NCI-H2196 treated with DMSO at 0.1 percent for 48 hours (cell line): ENCODE measurements around the gene PDPR.
"Not testable (repeated sequence)": the region's sequence is repeated elsewhere in the genome, so short reads cannot be mapped to it uniquely, and the experiment has no call there.

Source experiments
- DNase-seq: peaks from one replicate; lab custom pipeline; 2025; ENCODE audit not compliant: unreplicated experiment; lab: John Stamatoyannopoulos, UW

Gene PDPR

DNA sequence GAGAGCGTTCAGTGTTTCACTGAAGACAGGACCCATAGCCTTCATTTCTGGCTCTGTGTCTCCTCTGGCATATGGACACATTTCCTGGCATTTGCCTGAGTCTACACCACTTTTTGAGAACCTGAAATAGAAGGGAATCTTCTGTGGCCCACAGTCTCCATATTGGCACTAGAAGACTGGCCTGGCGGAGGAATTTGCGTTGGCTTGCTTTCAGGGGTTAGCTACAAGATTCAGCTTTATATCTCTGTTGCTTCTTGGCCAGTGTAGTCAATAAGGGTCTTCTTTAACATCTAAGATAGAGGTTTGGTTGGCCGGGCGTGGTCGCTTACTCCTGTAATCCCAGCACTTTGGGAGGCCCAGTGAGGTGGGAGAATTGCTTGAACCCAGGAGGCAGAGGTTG, 46.7 kb downstream of the PDPR start:
- no peak for DNase-seq

GRCh38 chr16:70161350-70161749, 47.2 kb downstream of the PDPR start:
- no peak for DNase-seq

DNA sequence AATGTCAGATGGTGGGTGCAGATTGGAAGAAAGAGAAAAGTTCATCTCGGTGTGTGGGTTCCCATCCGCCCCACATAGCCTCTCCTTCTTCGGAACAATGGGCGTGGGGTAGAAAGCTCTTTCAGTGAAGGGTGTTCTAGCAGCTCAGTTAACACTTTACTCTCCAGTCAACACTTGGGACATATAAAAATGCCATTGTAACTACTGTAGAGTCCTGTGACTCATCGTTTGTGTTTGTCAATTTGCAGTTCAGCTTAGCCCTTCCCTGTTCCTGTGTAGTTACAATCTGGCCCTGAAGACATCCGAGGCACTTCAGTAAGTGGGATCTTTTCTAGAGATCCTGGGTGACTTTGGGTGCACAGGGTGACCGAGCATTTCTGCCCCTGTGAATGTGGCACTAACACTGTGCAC, 47.9 kb downstream of the PDPR start:
- DNase-seq, result no peak

DNA sequence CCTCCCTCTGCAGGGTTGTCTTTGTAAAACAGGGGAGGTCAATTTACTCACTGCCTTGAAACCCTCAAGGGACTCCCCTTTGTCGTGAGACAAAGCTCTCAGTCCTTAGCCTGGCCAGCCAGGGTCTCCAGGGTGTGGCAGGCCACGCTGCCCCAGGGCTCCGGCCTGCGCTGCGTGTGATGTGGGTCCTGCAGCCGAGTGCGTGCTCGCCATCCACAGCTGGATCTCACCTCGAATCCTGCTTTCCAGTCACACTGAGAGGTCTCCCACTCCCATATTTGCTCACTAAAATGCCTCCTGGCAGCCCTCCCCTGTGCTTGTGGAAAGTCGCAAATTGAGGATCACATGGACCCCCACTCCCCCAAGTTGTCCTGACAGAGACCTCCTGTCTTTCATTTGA, 49.5 kb downstream of the PDPR start:
- no peak for DNase-seq

DNA sequence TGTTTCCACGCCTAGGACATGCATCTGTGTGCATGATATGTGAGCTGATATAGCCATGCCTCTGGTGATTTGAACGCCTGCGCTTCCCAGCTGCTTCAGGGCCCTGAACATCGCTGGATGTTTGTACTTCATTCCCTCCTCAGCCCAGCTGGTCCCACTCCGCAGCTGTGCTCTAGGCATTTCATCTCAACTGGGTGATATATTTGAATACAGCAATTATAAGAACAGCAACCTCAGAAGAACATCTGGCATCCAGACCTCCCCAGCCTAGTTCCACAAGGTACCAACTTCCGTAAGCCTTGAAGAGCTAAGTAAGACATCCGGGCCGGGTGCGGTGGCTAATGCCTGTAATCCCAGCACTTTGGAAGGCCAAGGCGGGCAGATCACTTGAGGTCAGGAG, 52.6 kb downstream of the PDPR start:
- DNase-seq, result not testable (repeated sequence)

DNA sequence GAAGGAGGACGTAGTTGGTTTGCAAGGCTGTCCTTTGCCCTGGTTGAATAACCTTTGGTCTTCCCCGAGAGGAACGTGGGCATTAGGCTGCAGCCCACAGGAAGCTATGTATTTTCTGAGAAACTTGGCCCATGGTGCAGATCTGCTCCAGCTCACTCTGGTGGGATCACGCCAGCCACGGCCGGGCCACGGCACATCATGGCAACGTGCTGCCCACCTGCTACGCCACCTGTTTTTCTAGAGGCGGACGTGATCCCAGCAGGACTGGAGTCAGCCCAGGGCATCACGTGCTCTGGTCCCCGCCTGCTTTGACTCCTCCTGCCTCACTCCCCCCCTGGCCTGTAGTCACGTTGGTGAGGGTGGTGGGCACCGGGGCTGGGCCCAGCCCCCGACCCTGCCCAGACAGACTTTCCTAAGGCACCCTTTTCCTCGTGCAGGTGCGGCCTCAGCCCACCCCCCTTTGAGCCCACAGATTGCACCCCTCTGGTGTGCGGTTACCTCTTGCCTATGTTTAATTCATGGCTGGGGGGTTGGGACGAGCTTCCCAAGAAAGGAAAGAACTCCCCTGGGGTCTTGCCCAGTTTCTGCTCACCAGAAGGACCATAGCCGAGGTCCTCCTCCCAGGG, 59.2 kb downstream of the PDPR start, which contains the start of gene CLEC18C:
Gene CLEC18C (plus strand): TSS at position 576 of the 626 bp plus-strand sequence. CDS start 492 bp downstream, outside the sequence.
- not testable (repeated sequence) for DNase-seq

DNA sequence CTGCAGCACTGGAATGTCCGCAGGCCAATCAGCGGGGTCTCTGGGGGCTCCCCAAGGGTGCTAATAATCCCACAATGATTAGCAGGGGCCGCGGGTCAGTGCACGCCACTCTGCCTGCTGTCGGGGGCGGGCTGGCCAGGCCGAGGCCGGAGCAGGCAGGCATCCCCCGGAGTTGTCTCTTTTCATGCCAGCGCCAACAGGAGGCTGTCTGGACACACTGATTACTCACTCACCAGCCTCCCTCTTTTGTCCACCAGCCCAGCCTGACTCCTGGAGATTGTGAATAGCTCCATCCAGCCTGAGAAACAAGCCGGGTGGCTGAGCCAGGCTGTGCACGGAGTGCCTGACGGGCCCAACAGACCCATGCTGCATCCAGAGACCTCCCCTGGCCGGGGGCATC, 59.8 kb downstream of the PDPR start:
- not testable (repeated sequence) for DNase-seq

- DNase-seq, result not testable (repeated sequence)
Observed at GRCh38 chr16:70174387-70174932, 60.3 kb downstream of the PDPR start.

DNA sequence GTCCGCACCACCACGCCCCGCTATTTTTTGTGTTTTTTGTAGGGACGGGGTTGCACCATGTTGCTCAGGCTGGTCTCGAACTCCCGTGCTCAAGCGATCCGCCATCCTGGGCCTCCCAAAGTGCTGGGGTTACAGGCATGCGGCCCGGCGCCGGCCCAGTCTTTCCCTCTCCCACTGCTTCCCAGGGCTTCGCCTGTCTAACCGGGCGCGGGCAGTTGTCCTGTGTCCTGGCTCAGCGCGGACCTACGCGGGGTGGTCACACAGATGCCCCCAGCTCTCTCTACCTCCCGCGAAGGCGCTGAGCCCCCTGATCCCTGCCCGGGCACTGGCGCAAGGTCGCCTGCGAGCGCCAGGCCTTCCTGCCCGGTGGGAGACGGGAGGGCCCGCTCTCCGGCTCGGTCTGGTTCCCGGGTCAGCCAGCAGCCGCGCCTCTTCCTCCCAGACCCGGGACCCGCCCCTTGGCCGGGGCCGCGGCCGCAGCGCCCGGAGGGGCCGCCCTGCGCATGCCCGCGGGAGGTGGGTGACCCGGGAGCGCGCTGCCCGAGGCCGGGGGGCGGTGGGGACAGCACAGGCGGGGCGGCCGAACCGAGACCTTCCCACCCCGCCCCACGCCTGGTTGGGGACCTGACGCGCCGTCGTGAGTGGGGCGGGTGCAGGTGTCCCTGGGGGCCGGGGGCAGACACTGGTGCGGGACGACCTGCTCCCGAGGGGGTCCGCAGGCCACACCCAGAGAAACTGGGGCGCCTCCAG, 73.9 kb downstream of the PDPR start:
- not testable (repeated sequence) for DNase-seq

DNA sequence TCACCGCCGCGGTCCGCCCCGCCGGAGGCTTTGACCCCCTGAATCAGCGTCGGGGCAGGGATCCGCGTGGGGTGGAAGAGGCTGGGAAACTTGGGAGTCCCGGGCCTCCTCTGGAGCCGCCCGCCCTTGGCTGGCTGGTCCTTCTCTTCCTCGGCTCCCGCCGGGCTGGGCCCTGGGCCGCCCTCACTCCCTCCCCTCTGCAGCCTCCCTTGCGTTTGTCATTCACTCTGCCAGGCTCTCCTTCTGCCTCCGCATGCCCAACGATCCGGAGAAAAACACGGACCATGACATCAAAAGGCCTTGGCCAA, 74.4 kb downstream of the PDPR start:
- not testable (repeated sequence) for DNase-seq

GRCh38 chr16:70190574-70190973, 76.4 kb downstream of the PDPR start:
- DNase-seq, result not testable (repeated sequence)

- not testable (repeated sequence) for DNase-seq
Observed at GRCh38 chr16:70196683-70197300, 82.7 kb downstream of the PDPR start.

DNA sequence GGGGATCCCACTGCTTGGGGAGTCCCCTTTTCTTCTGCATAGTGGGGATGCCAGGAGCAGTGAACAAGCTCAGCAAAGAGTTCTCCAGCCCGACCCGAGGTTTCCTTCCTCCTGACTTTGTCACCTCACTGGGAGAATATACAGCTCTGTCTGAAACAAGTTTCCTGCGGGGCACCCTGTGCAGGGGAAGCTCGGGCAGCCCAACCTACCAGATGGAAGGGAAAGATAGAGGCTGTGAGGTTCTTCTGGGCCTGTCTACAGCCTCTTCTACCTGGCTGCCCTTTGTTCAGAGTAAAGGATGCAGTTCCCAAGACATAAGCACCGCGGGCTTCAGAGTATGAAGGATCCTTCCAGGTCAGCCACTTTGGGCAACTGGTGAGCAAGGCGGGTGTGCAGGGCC, 83.5 kb downstream of the PDPR start:
- not testable (repeated sequence) for DNase-seq

DNA sequence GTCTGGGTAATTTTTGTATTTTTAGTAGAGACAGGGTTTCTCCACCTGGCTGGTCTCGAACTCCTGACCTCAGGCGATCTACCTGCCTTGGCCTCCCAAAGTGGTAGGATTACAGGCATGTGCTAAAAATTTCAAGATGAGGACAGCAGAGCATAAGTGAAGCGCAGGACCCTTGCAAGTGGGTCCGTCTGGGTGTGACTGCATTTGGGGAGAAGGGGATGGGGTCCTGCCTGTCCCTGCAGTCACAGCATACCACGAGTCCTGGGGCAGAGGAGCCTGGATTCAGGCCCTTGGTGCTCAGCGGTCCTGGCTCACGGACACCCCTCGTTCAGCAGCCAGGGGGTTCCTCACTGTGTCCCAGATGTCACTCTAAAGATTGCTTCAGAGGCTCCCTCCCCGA, 84.1 kb downstream of the PDPR start:
- not testable (repeated sequence) for DNase-seq

- not testable (repeated sequence) for DNase-seq
Observed at GRCh38 chr16:70198666-70199065, 84.5 kb downstream of the PDPR start.

GRCh38 chr16:70199170-70199569, 85.0 kb downstream of the PDPR start:
- not testable (repeated sequence) for DNase-seq

DNA sequence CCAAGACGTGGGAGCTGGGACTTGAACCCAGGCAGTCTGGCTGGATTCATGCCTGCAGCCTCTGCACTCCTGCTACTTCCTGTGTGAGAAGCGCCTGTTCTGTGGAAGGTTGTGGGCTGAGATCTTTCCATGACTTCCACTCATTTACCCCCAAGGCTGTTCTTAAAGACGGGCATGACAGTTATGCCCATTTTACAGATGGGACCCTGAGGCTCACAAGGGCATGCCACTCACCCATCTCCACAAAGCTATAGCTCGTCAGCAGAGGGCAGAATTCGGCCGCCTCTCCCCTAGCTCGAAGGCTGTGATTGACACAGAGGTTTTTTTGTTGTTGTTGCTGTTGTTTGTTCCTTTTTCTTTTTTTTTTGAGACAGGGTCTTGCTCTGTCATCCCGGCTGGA, 85.9 kb downstream of the PDPR start:
- DNase-seq, result not testable (repeated sequence)

DNA sequence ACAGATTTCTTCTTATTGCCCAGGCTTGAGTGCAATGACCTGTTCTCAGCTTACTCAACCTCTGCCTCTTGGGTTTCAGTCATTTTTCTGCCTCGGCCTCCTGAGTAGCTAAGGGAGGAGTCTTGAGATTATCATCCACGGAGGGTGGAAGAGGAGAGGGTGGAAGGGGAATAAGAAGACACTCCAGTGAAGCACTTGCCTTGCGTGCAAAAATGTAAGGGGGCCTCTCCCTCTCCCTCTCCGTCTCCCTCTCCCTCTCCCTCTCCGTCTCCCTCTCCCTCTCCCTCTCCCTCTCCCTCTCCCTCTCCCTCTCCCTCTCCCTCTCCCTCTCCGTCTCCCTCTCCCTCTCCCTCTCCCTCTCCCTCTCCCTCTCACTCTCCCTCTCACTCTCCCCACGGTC, 89.4 kb downstream of the PDPR start:
- not testable (repeated sequence) for DNase-seq

DNA sequence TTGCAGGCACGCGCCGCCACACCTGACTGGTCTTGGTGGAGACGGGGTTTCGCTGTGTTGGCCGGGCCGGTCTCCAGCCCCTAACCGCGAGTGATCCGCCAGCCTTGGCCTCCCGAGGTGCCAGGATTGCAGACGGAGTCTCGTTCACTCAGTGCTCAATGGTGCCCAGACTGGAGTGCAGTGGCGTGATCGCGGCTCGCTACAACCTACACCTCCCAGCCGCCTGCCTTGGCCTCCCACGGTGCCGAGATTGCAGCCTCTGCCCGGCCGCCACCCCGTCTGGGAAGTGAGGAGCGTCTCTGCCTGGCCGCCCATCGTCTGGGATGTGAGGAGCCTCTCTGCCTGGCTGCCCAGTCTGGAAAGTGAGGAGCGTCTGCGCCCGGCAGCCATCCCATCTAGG, 89.9 kb downstream of the PDPR start:
- not testable (repeated sequence) for DNase-seq

DNA sequence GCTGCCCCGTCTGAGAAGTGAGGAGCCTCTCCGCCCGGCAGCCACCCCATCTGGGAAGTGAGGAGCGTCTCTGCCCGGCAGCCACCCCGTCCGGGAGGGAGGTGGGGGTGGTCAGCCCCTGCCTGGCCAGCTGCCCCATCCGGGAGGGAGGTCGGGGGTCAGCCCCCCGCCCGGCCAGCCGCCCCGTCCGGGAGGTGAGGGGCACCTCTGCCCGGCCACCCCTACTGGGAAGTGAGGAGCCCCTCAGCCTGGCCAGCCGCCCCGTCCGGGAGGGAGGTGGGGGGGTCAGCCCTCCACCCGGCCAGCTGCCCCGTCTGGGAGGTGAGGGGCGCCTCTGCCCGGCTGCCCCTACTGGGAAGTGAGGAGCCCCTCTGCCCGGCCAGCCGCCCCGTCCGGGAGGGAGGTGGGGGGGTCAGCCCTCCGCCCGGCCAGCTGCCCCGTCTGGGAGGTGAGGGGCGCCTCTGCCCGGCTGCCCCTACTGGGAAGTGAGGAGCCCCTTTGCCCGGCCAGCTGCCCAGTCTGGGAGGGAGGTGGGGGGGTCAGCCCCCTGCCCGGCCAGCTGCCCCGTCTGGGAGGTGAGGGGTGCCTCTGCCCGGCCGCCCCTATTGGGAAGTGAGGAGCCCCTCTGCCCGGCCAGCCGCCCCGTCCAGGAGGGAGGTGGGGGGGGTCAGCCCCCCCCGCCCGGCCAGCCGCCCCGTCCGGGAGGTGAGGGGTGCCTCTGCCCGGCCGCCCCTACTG, 90.7 kb downstream of the PDPR start:
- not testable (repeated sequence) for DNase-seq

GRCh38 chr16:70206382-70206781, 92.2 kb downstream of the PDPR start:
- not testable (repeated sequence) for DNase-seq
